HCT116 (cell line): ENCODE data around the gene SAE1. TPM values are rescaled to one million over a fixed set of nuclear protein-coding genes. Genes with fewer than 3 reads are reported as not detected.

Experiments used
- ATAC-seq: fragments of 200-7000 bp; cut with Tn5 transposase; 2 replicates; pipeline ENCODE4 v1.9.1; 2020; ENCODE audit warnings: mild to moderate bottlenecking, moderate library complexity
- BruUV-seq: library from RNA; stranded (reverse); fragments of 400-500 nt; replicated peaks from 2 replicates; lab custom pipeline; 2021; lab: Mats Ljungman, UMichigan
- CTCF ChIA-PET: fragments of 300-600 bp; sonication (Branson Sonifier 250); formaldehyde crosslinking; loops from one replicate; lab custom pipeline; 2021; ENCODE audit warnings: antibody characterized with exemption; lab: Charles Lee
- POLR2A ChIA-PET: fragments of 300-600, 350-600 bp; sonication (Branson Sonifier 250); formaldehyde crosslinking; loops from one replicate; lab custom pipeline; 2021; ENCODE audit warnings: antibody characterized with exemption; lab: Charles Lee
- RAD21 ChIA-PET, 2 experiments: fragments of 300-600 bp; sonication (Branson Sonifier 250); formaldehyde crosslinking; loops; one replicate each; lab custom pipeline; 2023; ENCODE audit warnings: low total read pairs in 2 of 2; ENCODE audit not compliant: uncharacterized antibody in 2 of 2, unreplicated experiment in 2 of 2, low non-redundant PET in 1 of 2; lab: Charles Lee
- DNase-seq: peaks from one replicate; pipeline ENCODE4 v3.0.0-alpha.2; 2010; ENCODE audit warnings: low read depth, low spot score
- H2AFZ ChIP-seq: fragments of 200-600 bp; shearing (Covaris generic), sonication (generic); 2 replicates; pipeline ENCODE4 v1.6.1; 2017; ENCODE audit warnings: low read depth, mixed run types, mixed read lengths, antibody characterized with exemption, low read length; ENCODE audit not compliant: poor library complexity, severe bottlenecking
- H3K27ac ChIP-seq: 2 replicates; pipeline ENCODE4 v1.5.1; 2012; ENCODE audit warnings: low read depth, low read length
- H3K27me3 ChIP-seq: fragments of 200-600 bp; sonication (generic); 2 replicates; pipeline ENCODE4 v1.6.1; 2016; ENCODE audit warnings: mixed run types, low read length, mixed read lengths; ENCODE audit not compliant: insufficient read depth
- H3K36me3 ChIP-seq, 2 experiments: fragments of 200-500 bp in 1 of 2; fragments of 200-600 bp in 1 of 2; sonication (Bioruptor generic) in 1 of 2; sonication (generic) in 1 of 2; 2 replicates each; pipeline versions ENCODE4 v1.5.1 to v1.6.1; 2014 to 2016; ENCODE audit warnings: low read length in 2 of 2, inconsistent platforms in 1 of 2, mixed read lengths in 1 of 2, mixed run types in 1 of 2; ENCODE audit not compliant: insufficient read depth in 2 of 2, control insufficient read depth in 1 of 2
- H3K4me1 ChIP-seq, 2 experiments: fragments of 200-600 bp in 1 of 2; sonication (generic) in 1 of 2; 2 replicates each; pipeline versions ENCODE4 v1.5.1 to v1.6.1; 2012 to 2017; ENCODE audit warnings: low read length in 2 of 2, inconsistent platforms in 1 of 2, mild to moderate bottlenecking in 1 of 2, mixed read lengths in 1 of 2, mixed run types in 1 of 2, moderate library complexity in 1 of 2; ENCODE audit not compliant: insufficient read depth in 2 of 2, control insufficient read depth in 1 of 2
- H3K4me2 ChIP-seq: fragments of 200-600 bp; sonication (generic); 2 replicates; pipeline ENCODE4 v1.6.1; 2017; ENCODE audit warnings: mixed run types, low read length, mixed read lengths
- H3K4me3 ChIP-seq, 2 experiments: fragments of 200-600 bp in 1 of 2; sonication (generic) in 1 of 2; replicated peaks in 1 of 2; 2 replicates each; pipeline ENCODE4 v1.5.1; 2011 to 2016; ENCODE audit warnings: low read length in 2 of 2, control low read depth in 1 of 2, low read depth in 1 of 2, mild to moderate bottlenecking in 1 of 2, mixed read lengths in 1 of 2, mixed run types in 1 of 2
- H3K79me2 ChIP-seq: fragments of 200-600 bp; sonication (generic); 2 replicates; pipeline ENCODE4 v1.6.1; 2017; ENCODE audit warnings: mild to moderate bottlenecking, mixed run types, low read length, moderate library complexity, mixed read lengths; ENCODE audit not compliant: insufficient read depth
- H3K9ac ChIP-seq: fragments of 200-600 bp; sonication (generic); 2 replicates; pipeline ENCODE4 v1.6.1; 2016; ENCODE audit warnings: low read length, mixed read lengths
- H3K9me2 ChIP-seq: fragments of 200-600 bp; sonication (generic), shearing (Covaris generic); 2 replicates; pipeline ENCODE4 v1.6.1; 2017; ENCODE audit warnings: mixed run types, mild to moderate bottlenecking, moderate library complexity; ENCODE audit not compliant: insufficient read depth
- H3K9me3 ChIP-seq, 2 experiments: fragments of 200-500 bp in 1 of 2; fragments of 200-600 bp in 1 of 2; sonication (Bioruptor generic) in 1 of 2; sonication (generic) in 1 of 2; 2 replicates each; pipeline ENCODE4 v1.6.1; 2014 to 2017; ENCODE audit warnings: low read length in 2 of 2, mixed read lengths in 2 of 2, inconsistent platforms in 1 of 2, low read depth in 1 of 2, mild to moderate bottlenecking in 1 of 2, mixed run types in 1 of 2, moderate library complexity in 1 of 2; ENCODE audit not compliant: control insufficient read depth in 1 of 2, insufficient read depth in 1 of 2
- H4K20me1 ChIP-seq: fragments of 200-600 bp; sonication (generic), shearing (Covaris generic); 2 replicates; pipeline ENCODE4 v1.6.1; 2017; ENCODE audit warnings: mixed run types, mild to moderate bottlenecking, moderate library complexity; ENCODE audit not compliant: insufficient read depth
- CBX3 ChIP-seq: IDR thresholded peaks from 2 replicates; pipeline ENCODE4 v1.6.1; 2012; ENCODE audit warnings: low read depth
- EGR1 ChIP-seq: IDR thresholded peaks from 2 replicates; pipeline ENCODE4 v1.6.1; 2012; ENCODE audit warnings: low read depth
- ELF1 ChIP-seq: IDR thresholded peaks from 2 replicates; pipeline ENCODE4 v1.6.1; 2012; ENCODE audit warnings: low read depth, borderline replicate concordance
- EZH2 ChIP-seq: fragments of 200-600 bp; sonication (generic); IDR thresholded peaks from 2 replicates; pipeline ENCODE4 v1.6.1; 2017; ENCODE audit warnings: antibody characterized with exemption, mixed run types
- EZH2phosphoT487 ChIP-seq: fragments of 200-600 bp; IDR thresholded peaks from 2 replicates; pipeline ENCODE4 v1.6.1; 2018; ENCODE audit warnings: antibody characterized with exemption, borderline replicate concordance
- POLR2A ChIP-seq: IDR thresholded peaks from 2 replicates; pipeline ENCODE4 v1.7.0; 2011; ENCODE audit warnings: borderline replicate concordance; ENCODE audit not compliant: insufficient read depth, insufficient read length; ENCODE audit errors: extremely low read depth
- POLR2AphosphoS5 ChIP-seq: IDR thresholded peaks from 2 replicates; pipeline ENCODE4 v1.6.1; 2011; ENCODE audit warnings: mild to moderate bottlenecking, low read depth, low read length, moderate library complexity
- TCF7L2 ChIP-seq: IDR thresholded peaks from 2 replicates; pipeline ENCODE4 v1.7.0; 2011; ENCODE audit warnings: borderline replicate concordance, inconsistent platforms; ENCODE audit not compliant: insufficient read depth, insufficient read length; ENCODE audit errors: extremely low read depth
- ZBTB33 ChIP-seq: IDR thresholded peaks from 2 replicates; pipeline ENCODE4 v1.6.1; 2011; ENCODE audit warnings: mild to moderate bottlenecking, low read length, moderate library complexity; ENCODE audit not compliant: insufficient replicate concordance; ENCODE audit errors: extremely low read depth
- ZNF274 ChIP-seq: fragments of 200-500 bp; sonication (Bioruptor generic); IDR thresholded peaks from 2 replicates; pipeline ENCODE4 v1.6.1; 2014; ENCODE audit warnings: mild to moderate bottlenecking, low read depth, low read length, inconsistent platforms
- intact Hi-C: fragments of 100-400 bp; cut with micrococcal nuclease; formaldehyde crosslinking; loops from 2 replicates; pipeline ENCODE4 v1.10.0; 2022
- total RNA-seq: library from RNA; stranded (reverse); gene quantifications from one replicate; pipeline ENCODE4 v1.2.1, GENCODE V29; 2021; ENCODE audit not compliant: unreplicated experiment
- TF ChIP-seq, protein P1 (sequence below): IDR thresholded peaks from 2 replicates; pipeline ENCODE4 v1.6.1; 2012

Gene SAE1
- total RNA-seq, 1 experiment from 2014 or later, result 213 TPM

DNA sequence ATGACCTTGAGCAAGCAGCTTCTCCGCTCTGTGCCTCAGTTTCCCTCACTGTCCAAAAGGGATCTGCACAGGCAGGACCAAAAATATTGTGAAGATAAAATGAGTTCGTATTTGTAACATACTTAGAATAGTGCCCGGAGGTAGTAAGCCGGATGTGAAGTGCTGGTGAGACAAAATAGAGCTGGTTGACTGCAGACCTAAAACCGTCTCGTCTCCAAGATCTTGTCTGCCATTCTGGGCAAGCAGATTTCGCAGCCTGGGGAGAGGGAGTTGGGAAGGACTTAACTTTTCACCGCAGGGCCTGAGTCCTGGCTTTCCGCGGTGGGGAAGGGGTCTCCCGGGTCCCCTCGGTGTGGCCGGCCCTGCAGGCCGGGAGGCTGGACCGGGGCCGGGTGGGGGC is 108.5 kb downstream of the SAE1 start:
- BruUV-seq, result no TSS peak
- Histone ChIP-seq H2AFZ (no peak overlapping the region), H3K4me2 (no peak overlapping the region), H3K4me1 (peaks cover 23 to 34% of the 10 kb centered on the region in 2 experiments), H4K20me1 (no peaks in the 10 kb centered on the region), H3K9ac (no peak overlapping the region), H3K79me2 (no peaks in the 10 kb centered on the region), H3K27ac (no peak overlapping the region), H3K9me2 (no peaks in the 10 kb centered on the region), H3K4me3 (no peak overlapping the region), H3K27me3 (no peaks in the 10 kb centered on the region), H3K36me3 (no peaks in the 10 kb centered on the region), H3K9me3 (no peaks in the 10 kb centered on the region)
- DNase-seq (no peak), ATAC-seq (no peak)
- intact Hi-C loops, result no loop called here
- ChIA-PET CTCF (interaction anchor here (0.6 kb wide), 1 partner anchor 253 kb away, joined by 3 read pairs; no protein-coding TSS in a partner anchor), POLR2A (interaction anchor here (0.6 kb wide), 1 partner anchor 13 kb away, joined by 3 read pairs; no protein-coding TSS in a partner anchor), RAD21 (no interaction called here)
- no peak for TF ChIP-seq ZBTB33
- TF ChIP-seq ELF1, result no peak
- TF ChIP-seq EZH2phosphoT487, result no peak
- no peak for TF ChIP-seq POLR2A
- no peak for TF ChIP-seq POLR2AphosphoS5
- TF ChIP-seq CBX3, result no peak
- no peak for TF ChIP-seq EZH2
- no peak for TF ChIP-seq TCF7L2
- TF ChIP-seq, protein P1, sequence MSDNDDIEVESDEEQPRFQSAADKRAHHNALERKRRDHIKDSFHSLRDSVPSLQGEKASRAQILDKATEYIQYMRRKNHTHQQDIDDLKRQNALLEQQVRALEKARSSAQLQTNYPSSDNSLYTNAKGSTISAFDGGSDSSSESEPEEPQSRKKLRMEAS, result no peak
- no peak for TF ChIP-seq ZNF274
- no peak for TF ChIP-seq EGR1
